ENCODE measurements around the gene STUM.

The STUM gene

DNA sequence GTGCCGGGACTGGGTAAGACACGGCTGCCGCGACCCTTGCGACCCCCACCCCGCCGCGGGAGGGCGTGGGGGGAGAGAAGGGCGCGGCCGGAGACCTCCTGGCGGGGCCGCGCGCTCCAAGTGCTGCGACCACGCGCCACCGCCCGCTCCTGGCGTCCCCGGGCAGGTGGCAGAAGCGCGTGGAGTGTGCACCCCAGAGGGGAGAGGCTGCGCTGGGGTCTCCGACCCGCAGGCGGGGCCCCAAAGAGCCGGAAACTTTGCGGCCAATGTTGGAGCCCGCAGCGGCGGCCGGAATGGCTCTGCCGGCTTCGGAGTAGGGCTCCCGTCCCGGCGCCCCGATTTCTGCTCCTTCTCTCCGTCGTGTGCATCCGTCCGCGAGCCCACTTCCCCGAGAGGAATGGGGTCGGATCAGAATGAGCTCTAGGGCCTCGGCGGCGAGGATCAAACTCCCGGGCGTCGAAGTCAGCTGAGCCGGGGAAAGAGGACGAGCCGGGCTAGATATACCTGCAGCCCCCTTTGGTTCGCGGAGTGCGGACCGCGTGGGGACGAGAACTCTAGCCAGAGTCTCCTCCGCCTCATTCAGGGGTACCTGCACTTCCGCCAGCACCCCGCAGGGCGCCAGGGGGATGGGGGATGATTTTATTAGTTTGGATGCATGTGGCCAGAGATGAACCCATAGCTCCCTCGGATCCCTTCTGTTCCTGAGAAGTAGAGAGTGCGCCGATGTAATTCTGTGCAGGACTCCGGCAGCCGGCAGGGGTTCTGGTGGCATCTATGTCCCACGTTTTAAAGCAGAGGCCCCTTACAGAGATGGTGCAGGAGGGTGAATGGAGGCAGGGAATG is 751 bp downstream of the STUM start:
- POLR2A ChIA-PET (ENCODE audit: low non-redundant PET) = no interaction called here
- TF ChIP-seq, protein P1, sequence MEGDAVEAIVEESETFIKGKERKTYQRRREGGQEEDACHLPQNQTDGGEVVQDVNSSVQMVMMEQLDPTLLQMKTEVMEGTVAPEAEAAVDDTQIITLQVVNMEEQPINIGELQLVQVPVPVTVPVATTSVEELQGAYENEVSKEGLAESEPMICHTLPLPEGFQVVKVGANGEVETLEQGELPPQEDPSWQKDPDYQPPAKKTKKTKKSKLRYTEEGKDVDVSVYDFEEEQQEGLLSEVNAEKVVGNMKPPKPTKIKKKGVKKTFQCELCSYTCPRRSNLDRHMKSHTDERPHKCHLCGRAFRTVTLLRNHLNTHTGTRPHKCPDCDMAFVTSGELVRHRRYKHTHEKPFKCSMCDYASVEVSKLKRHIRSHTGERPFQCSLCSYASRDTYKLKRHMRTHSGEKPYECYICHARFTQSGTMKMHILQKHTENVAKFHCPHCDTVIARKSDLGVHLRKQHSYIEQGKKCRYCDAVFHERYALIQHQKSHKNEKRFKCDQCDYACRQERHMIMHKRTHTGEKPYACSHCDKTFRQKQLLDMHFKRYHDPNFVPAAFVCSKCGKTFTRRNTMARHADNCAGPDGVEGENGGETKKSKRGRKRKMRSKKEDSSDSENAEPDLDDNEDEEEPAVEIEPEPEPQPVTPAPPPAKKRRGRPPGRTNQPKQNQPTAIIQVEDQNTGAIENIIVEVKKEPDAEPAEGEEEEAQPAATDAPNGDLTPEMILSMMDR (conservative IDR thresholded peaks at IDR 0.05; ENCODE audit: low read depth) = no peak
- CTCF ChIA-PET = interaction anchor here (0.6 to 4.0 kb wide), 16 partner anchors 19 to 952 kb away, joined by 3 to 34 read pairs (median 4); no protein-coding TSS in a partner anchor
- DNase-seq (ENCODE audit: low spot score) = peak; percentile 35
- no peak overlapping the region for H3K27ac ChIP-seq

DNA sequence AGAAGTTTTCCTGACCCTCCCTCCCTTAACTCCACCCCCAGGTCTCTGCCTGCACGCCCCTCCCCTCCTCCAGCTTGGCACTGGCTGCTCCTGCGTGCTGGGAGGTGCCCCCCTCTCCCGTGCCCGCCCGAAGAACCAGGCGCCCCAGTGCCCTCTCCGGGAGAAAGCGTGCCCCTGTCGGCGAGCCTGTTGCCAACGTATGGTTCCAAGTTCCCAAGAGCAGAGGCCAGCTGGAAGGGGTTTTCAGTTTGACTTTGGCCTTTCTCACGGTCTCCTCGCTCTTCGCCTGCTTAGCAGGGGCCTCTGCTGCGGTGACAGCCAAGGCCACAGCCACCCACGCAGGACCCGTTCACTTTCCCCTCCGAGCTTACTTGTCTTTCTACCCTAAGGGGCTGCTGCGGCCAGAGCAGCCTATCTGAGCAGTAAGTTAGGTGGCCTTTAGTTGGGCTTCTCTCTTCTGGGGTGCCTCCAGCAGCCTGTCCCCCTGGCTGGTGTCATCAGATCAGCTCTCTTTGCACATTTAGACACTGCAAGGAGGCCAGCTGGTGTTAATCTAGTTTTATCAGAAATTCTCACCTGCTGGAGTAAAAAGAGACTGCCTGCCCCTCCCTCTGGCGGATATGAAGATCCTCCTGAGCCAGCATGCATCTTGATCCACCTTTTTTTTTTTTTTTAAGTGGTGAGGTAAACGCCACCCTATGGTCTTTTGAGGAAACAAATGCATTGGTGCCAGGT is 1.5 kb downstream of the STUM start:
- POLR2A ChIA-PET (ENCODE audit: low non-redundant PET) = no interaction called here
- CTCF ChIA-PET = interaction anchor here (0.6 to 4.0 kb wide), 15 partner anchors 21 to 1182 kb away, joined by 3 to 34 read pairs (median 4); no protein-coding TSS in a partner anchor
- TF ChIP-seq, protein P1 (conservative IDR thresholded peaks at IDR 0.05; ENCODE audit: low read depth) = no peak
- no peak overlapping the region for H3K27ac ChIP-seq
- peak; percentile 60 for DNase-seq (ENCODE audit: low spot score)

GRCh38 chr1:226550672-226551041 is 2.1 kb downstream of the STUM start:
- POLR2A ChIA-PET (ENCODE audit: low non-redundant PET) = no interaction called here
- CTCF ChIA-PET = interaction anchor here (0.6 to 4.0 kb wide), 7 partner anchors 20 to 1182 kb away, joined by 3 to 34 read pairs (median 4); no protein-coding TSS in a partner anchor
- TF ChIP-seq, protein P1 (conservative IDR thresholded peaks at IDR 0.05; ENCODE audit: low read depth) = no peak

GRCh38 chr1:226551299-226551698 is 2.7 kb downstream of the STUM start:
- CTCF ChIA-PET = interaction anchor here (0.6 to 1.1 kb wide), 3 partner anchors 91 to 264 kb away, joined by 3 to 8 read pairs (median 4); no protein-coding TSS in a partner anchor
- TF ChIP-seq, protein P1 (conservative IDR thresholded peaks at IDR 0.05; ENCODE audit: low read depth) = no peak
- POLR2A ChIA-PET (ENCODE audit: low non-redundant PET) = no interaction called here
- no peak overlapping the region for H3K27ac ChIP-seq
- DNase-seq (ENCODE audit: low spot score) = no peak

More at GRCh38 chr1:226550672-226551041, 2.1 kb downstream of the STUM start:
- no peak overlapping the region for H3K27ac ChIP-seq
- DNase-seq (ENCODE audit: low spot score) = no peak

- TF ChIP-seq, protein P1 (conservative IDR thresholded peaks at IDR 0.05; ENCODE audit: low read depth) = no peak
- ChIA-PET POLR2A (ENCODE audit: low non-redundant PET) (no interaction called here), CTCF (no interaction called here)
- H3K27ac ChIP-seq = no peak overlapping the region
- no peak for DNase-seq (ENCODE audit: low spot score)
Measured at GRCh38 chr1:226552061-226552460, 3.5 kb downstream of the STUM start.

DNA sequence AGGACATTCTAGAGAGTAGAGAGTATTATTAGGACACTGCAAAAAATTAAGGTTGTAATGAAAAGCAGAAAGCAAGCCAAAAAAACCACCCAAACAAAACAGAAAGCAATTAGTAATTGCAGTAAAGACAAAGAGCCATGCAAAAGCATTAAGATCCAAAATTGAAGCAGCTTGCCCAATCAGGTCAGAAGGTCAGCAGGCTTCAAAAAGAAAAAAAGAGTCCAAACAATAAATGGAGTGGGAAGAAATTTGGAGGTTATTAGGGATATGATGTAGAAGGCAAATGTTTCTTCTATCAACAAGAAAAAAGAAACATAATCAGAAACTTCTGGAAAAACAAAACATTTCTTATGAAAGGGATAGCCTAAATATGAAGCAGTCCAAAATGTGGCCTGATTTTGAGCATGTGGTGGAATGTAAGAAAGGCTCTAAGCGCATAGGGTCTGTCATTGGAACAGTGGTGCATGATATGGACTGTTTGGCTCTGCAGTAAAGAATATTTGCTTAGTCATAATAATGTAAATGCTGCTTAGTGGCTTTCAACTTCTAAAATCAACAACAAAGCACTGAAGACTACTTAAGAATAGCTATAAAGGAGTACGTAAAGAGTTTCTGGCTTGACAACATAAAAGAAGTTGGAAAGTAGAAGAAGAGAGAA is 4.8 kb downstream of the STUM start:
- ChIA-PET POLR2A (ENCODE audit: low non-redundant PET) (no interaction called here), CTCF (no interaction called here)
- TF ChIP-seq, protein P1 (conservative IDR thresholded peaks at IDR 0.05; ENCODE audit: low read depth) = no peak
- no peak for DNase-seq (ENCODE audit: low spot score)
- no peak overlapping the region for H3K27ac ChIP-seq
